HG02973 (cell line): ENCODE measurements around the gene ZFAND3.
"Not testable (repeated sequence)": the region's sequence is repeated elsewhere in the genome, so short reads cannot be mapped to it uniquely, and the experiment has no call there.

Experiments
- ATAC-seq: cut with Tn5 transposase; IDR thresholded peaks from one replicate; pipeline ENCODE4 v1.9.1; 2021; ENCODE audit warnings: moderate library complexity; ENCODE audit not compliant: unreplicated experiment

Gene ZFAND3

GRCh38 chr6:37990762-37991525, 171.4 kb downstream of the ZFAND3 start:
- ATAC-seq, result no peak

- no peak for ATAC-seq
Observed at GRCh38 chr6:37992749-37993148, 173.2 kb downstream of the ZFAND3 start.

GRCh38 chr6:37993194-37993593, 173.7 kb downstream of the ZFAND3 start:
- not testable (repeated sequence) for ATAC-seq

GRCh38 chr6:37993596-37993995, 174.1 kb downstream of the ZFAND3 start:
- ATAC-seq, result no peak

- no peak for ATAC-seq
Observed at GRCh38 chr6:37994223-37994622, 174.7 kb downstream of the ZFAND3 start.

- ATAC-seq, result no peak
Observed at GRCh38 chr6:37998366-37998765, 178.8 kb downstream of the ZFAND3 start.

GRCh38 chr6:38001386-38001785, 181.9 kb downstream of the ZFAND3 start:
- no peak for ATAC-seq

- no peak for ATAC-seq
Observed at GRCh38 chr6:38004908-38005307, 185.4 kb downstream of the ZFAND3 start.

- no peak for ATAC-seq
Observed at GRCh38 chr6:38011937-38012336, 192.4 kb downstream of the ZFAND3 start.

- no peak for ATAC-seq
Observed at GRCh38 chr6:38012573-38012972, 193.0 kb downstream of the ZFAND3 start.

GRCh38 chr6:38015341-38015740, 195.8 kb downstream of the ZFAND3 start:
- no peak for ATAC-seq

GRCh38 chr6:38016824-38017223, 197.3 kb downstream of the ZFAND3 start:
- ATAC-seq, result no peak

- no peak for ATAC-seq
Observed at GRCh38 chr6:38018755-38019165, 199.2 kb downstream of the ZFAND3 start.

- ATAC-seq, result no peak
Observed at GRCh38 chr6:38020593-38020992, 201.1 kb downstream of the ZFAND3 start.

- no peak for ATAC-seq
Observed at GRCh38 chr6:38021029-38021428, 201.5 kb downstream of the ZFAND3 start.

- no peak for ATAC-seq
Observed at GRCh38 chr6:38021571-38021970, 202.0 kb downstream of the ZFAND3 start.

- no peak for ATAC-seq
Observed at GRCh38 chr6:38022688-38023087, 203.2 kb downstream of the ZFAND3 start.

- ATAC-seq, result no peak
Observed at GRCh38 chr6:38024908-38025307, 205.4 kb downstream of the ZFAND3 start.

- ATAC-seq, result no peak
Observed at GRCh38 chr6:38025451-38025850, 205.9 kb downstream of the ZFAND3 start.

GRCh38 chr6:38027685-38028373, 208.3 kb downstream of the ZFAND3 start:
- ATAC-seq, result no peak

- ATAC-seq, result no peak
Observed at GRCh38 chr6:38030380-38030779, 210.9 kb downstream of the ZFAND3 start.

GRCh38 chr6:38032797-38033196, 213.3 kb downstream of the ZFAND3 start:
- ATAC-seq, result no peak
